H1 (cell line): ENCODE measurements around the gene PATE1. TPM values are rescaled to one million over a fixed set of nuclear protein-coding genes. Genes with fewer than 3 reads are reported as not detected.

Experiments
- CTCF ChIA-PET: fragments of 300-600 bp; sonication (Branson Sonifier 250); formaldehyde crosslinking; loops from one replicate; lab custom pipeline; 2021; ENCODE audit not compliant: partially characterized antibody; lab: Charles Lee
- POLR2A ChIA-PET: fragments of 300-600 bp; sonication (Branson Sonifier 250); formaldehyde crosslinking; loops from one replicate; lab custom pipeline; 2021; ENCODE audit warnings: inconsistent platforms; ENCODE audit not compliant: partially characterized antibody; lab: Charles Lee
- DNase-seq, 2 experiments: peaks; one replicate each; pipeline versions ENCODE4 v3.0.0 to v3.0.0-alpha.2; 2010 to 2022; ENCODE audit warnings: low spot score in 2 of 2, low read depth in 1 of 2, mixed read lengths in 1 of 2
- FAIRE-seq: peaks from 2 replicates; lab custom pipeline; 2011; peaks lifted over from hg19 to GRCh38; lab: Jason Lieb, UNC
- H2AFZ ChIP-seq: 2 replicates; pipeline ENCODE4 v1.8.1; 2012; ENCODE audit warnings: low read length, inconsistent platforms
- H2AK5ac ChIP-seq: 2 replicates; pipeline ENCODE4 v1.6.1; 2013; ENCODE audit warnings: low read depth, low read length
- H2BK120ac ChIP-seq: replicated peaks from 2 replicates; pipeline ENCODE3; 2013; ENCODE audit warnings: low read depth, low read length, inconsistent platforms
- H2BK12ac ChIP-seq: 2 replicates; pipeline ENCODE4 v1.6.1; 2013; ENCODE audit warnings: low read depth, low read length
- H2BK15ac ChIP-seq: 2 replicates; pipeline ENCODE4 v1.6.1; 2013; ENCODE audit warnings: low read length
- H2BK20ac ChIP-seq: 2 replicates; pipeline ENCODE4 v1.6.1; 2013; ENCODE audit warnings: low read length
- H2BK5ac ChIP-seq: 2 replicates; pipeline ENCODE4 v1.6.1; 2013; ENCODE audit warnings: low read depth, low read length
- H3K14ac ChIP-seq: 2 replicates; pipeline ENCODE4 v1.6.1; 2013; ENCODE audit warnings: inconsistent platforms; ENCODE audit not compliant: insufficient read length
- H3K18ac ChIP-seq: 2 replicates; pipeline ENCODE4 v1.6.1; 2013; ENCODE audit warnings: low read length; ENCODE audit errors: extremely low read depth
- H3K23ac ChIP-seq: 2 replicates; pipeline ENCODE4 v1.6.1; 2013; ENCODE audit warnings: inconsistent platforms; ENCODE audit not compliant: insufficient read length
- H3K23me2 ChIP-seq: 2 replicates; pipeline ENCODE4 v1.6.1; 2013; ENCODE audit warnings: low read depth, low read length
- H3K27ac ChIP-seq: 2 replicates; pipeline ENCODE4 v1.6.1; 2011; ENCODE audit warnings: low read depth, low read length, inconsistent platforms
- H3K27me3 ChIP-seq, 4 experiments: replicated peaks in 1 of 4; 1 replicate in 1 of 4; 2 replicates in 3 of 4; pipeline versions ENCODE4 v1.6.1 to v1.8.1; 2011 to 2013; ENCODE audit warnings: low read length in 3 of 4, mild to moderate bottlenecking in 3 of 4, inconsistent platforms in 2 of 4, mixed read lengths in 2 of 4, moderate library complexity in 1 of 4; ENCODE audit not compliant: control insufficient read depth in 3 of 4, insufficient read depth in 3 of 4; ENCODE audit errors: extremely low read depth in 1 of 4
- H3K36me3 ChIP-seq, 4 experiments: 2 replicates each; pipeline versions ENCODE4 v1.6.1 to v1.8.1; 2011 to 2013; ENCODE audit warnings: mild to moderate bottlenecking in 4 of 4, low read length in 3 of 4, moderate library complexity in 2 of 4, control low read depth in 1 of 4, inconsistent platforms in 1 of 4; ENCODE audit not compliant: insufficient read depth in 4 of 4, control insufficient read depth in 2 of 4
- H3K4ac ChIP-seq: replicated peaks from 2 replicates; pipeline ENCODE3; 2013; ENCODE audit warnings: low read length, low read depth, mixed read lengths, inconsistent platforms; ENCODE audit not compliant: insufficient read length
- H3K4me1 ChIP-seq, 4 experiments: replicated peaks in 1 of 4; 1 replicate in 1 of 4; 2 replicates in 3 of 4; pipeline versions ENCODE4 v1.6.1 to v1.8.1; 2011 to 2013; ENCODE audit warnings: low read length in 3 of 4, inconsistent platforms in 2 of 4, mixed read lengths in 1 of 4; ENCODE audit not compliant: insufficient read depth in 4 of 4, control insufficient read depth in 3 of 4
- H3K4me2 ChIP-seq, 2 experiments: 2 replicates each; pipeline versions ENCODE4 v1.6.1 to v1.8.1; 2011 to 2013; ENCODE audit warnings: low read depth in 2 of 2, low read length in 2 of 2, control low read depth in 1 of 2, inconsistent platforms in 1 of 2, mild to moderate bottlenecking in 1 of 2; ENCODE audit not compliant: insufficient read depth in 1 of 2
- H3K4me3 ChIP-seq, 4 experiments: fragments of 200-600, 300-600 bp in 1 of 4; sonication (generic), shearing (Covaris generic), sonication (Bioruptor Twin) in 1 of 4; 2 replicates each; pipeline versions ENCODE4 v1.5.1 to v1.8.1; 2011 to 2016; ENCODE audit warnings: low read length in 4 of 4, low read depth in 3 of 4, control low read depth in 2 of 4, inconsistent platforms in 2 of 4, mild to moderate bottlenecking in 2 of 4, mixed read lengths in 1 of 4, moderate library complexity in 1 of 4; ENCODE audit not compliant: insufficient read depth in 2 of 4; ENCODE audit errors: extremely low read depth in 1 of 4
- H3K56ac ChIP-seq: replicated peaks from 2 replicates; pipeline ENCODE3; 2013; ENCODE audit warnings: low read depth, mild to moderate bottlenecking, mixed read lengths, low read length, inconsistent platforms; ENCODE audit not compliant: insufficient read length
- H3K79me1 ChIP-seq: 2 replicates; pipeline ENCODE4 v1.6.1; 2013; ENCODE audit warnings: low read depth, low read length, control low read depth
- H3K79me2 ChIP-seq, 2 experiments: 2 replicates each; pipeline versions ENCODE4 v1.6.1 to v1.8.1; 2012 to 2013; ENCODE audit warnings: low read length in 2 of 2, mild to moderate bottlenecking in 2 of 2, inconsistent platforms in 1 of 2; ENCODE audit not compliant: insufficient read depth in 2 of 2, control insufficient read depth in 1 of 2
- H3K9ac ChIP-seq, 4 experiments: replicated peaks in 1 of 4; 1 replicate in 1 of 4; 2 replicates in 3 of 4; pipeline versions ENCODE4 v1.6.1 to v1.8.1; 2011 to 2013; ENCODE audit warnings: low read depth in 3 of 4, low read length in 3 of 4, control low read depth in 2 of 4, mild to moderate bottlenecking in 2 of 4, moderate library complexity in 2 of 4, inconsistent platforms in 1 of 4; ENCODE audit errors: extremely low read depth in 1 of 4
- H3K9me3 ChIP-seq, 2 experiments: 2 replicates each; pipeline versions ENCODE4 v1.6.1 to v1.8.1; 2012 to 2013; ENCODE audit warnings: mild to moderate bottlenecking in 2 of 2, moderate library complexity in 2 of 2, control low read depth in 1 of 2, inconsistent platforms in 1 of 2, low read depth in 1 of 2, low read length in 1 of 2, mixed read lengths in 1 of 2; ENCODE audit not compliant: insufficient read depth in 2 of 2
- H4K20me1 ChIP-seq, 2 experiments: replicated peaks in 1 of 2; 2 replicates each; pipeline versions ENCODE3 to v1.8.1; 2011 to 2013; ENCODE audit warnings: inconsistent platforms in 2 of 2, low read length in 2 of 2, mild to moderate bottlenecking in 1 of 2; ENCODE audit not compliant: insufficient read depth in 2 of 2, control insufficient read depth in 1 of 2
- H4K5ac ChIP-seq: 2 replicates; pipeline ENCODE4 v1.6.1; 2013; ENCODE audit warnings: low read length, low read depth, mixed read lengths, inconsistent platforms; ENCODE audit not compliant: insufficient read length
- H4K8ac ChIP-seq: 2 replicates; pipeline ENCODE4 v1.8.0; 2013; ENCODE audit warnings: mild to moderate bottlenecking, moderate library complexity, low read length, inconsistent platforms; ENCODE audit not compliant: insufficient read depth; ENCODE audit errors: extremely low read depth
- H4K91ac ChIP-seq: replicated peaks from 2 replicates; pipeline ENCODE3; 2013; ENCODE audit warnings: low read length, mixed read lengths, inconsistent platforms; ENCODE audit not compliant: insufficient read length
- WGBS, 2 experiments: shearing (Covaris generic) in 1 of 2; methylation state at CpG; one replicate each; pipeline versions ENCODE4 v1.1.6 to v1.1.7; 2013 to 2015; ENCODE audit warnings: low lambda C conversion rate in 2 of 2, mixed read lengths in 2 of 2, inconsistent platforms in 1 of 2, low coverage in 1 of 2, missing lambda C conversion rate in 1 of 2; ENCODE audit not compliant: insufficient replicate concordance in 2 of 2, insufficient coverage in 1 of 2, insufficient read length in 1 of 2; ENCODE audit errors: extremely low coverage in 1 of 2, missing lambda C conversion rate in 1 of 2; 5-methylcytosine and 5-hydroxymethylcytosine counted together
- polyA plus RNA-seq, 7 experiments: library from polyadenylated mRNA; depleted of rRNA in 3 of 7; stranded (reverse) in 5 of 7; unstranded in 2 of 7; fragments of >200 nt in 5 of 7; fragments of 200-250 nt in 2 of 7; gene quantifications; 1 replicate in 5 of 7; 2 replicates in 1 of 7; 4 replicates in 1 of 7; pipeline versions ENCODE4 v1.2.1 to v1.2.3, GENCODE V29; 2011 to 2013; ENCODE audit warnings: missing spikeins in 2 of 7, mixed read lengths in 2 of 7
- total RNA-seq: library from RNA; stranded (reverse); fragmentation: NEBNext Ultra II Directional; extraction: Animal tissue kit (Norgen Biotek cat#: 25700); gene quantifications from 2 replicates; pipeline ENCODE4 v1.2.1, GENCODE V29; 2021
- TF ChIP-seq, protein P1 (sequence below): IDR thresholded peaks from 2 replicates; pipeline ENCODE4 v1.6.1; 2011; ENCODE audit warnings: low read depth, mild to moderate bottlenecking, low read length; ENCODE audit not compliant: insufficient read depth

The PATE1 gene
- total and polyA plus RNA-seq, 2 of the 8 experiments (the other 6 are each of a cell fraction or from before 2014, with no cell fraction given), result not detected

DNA sequence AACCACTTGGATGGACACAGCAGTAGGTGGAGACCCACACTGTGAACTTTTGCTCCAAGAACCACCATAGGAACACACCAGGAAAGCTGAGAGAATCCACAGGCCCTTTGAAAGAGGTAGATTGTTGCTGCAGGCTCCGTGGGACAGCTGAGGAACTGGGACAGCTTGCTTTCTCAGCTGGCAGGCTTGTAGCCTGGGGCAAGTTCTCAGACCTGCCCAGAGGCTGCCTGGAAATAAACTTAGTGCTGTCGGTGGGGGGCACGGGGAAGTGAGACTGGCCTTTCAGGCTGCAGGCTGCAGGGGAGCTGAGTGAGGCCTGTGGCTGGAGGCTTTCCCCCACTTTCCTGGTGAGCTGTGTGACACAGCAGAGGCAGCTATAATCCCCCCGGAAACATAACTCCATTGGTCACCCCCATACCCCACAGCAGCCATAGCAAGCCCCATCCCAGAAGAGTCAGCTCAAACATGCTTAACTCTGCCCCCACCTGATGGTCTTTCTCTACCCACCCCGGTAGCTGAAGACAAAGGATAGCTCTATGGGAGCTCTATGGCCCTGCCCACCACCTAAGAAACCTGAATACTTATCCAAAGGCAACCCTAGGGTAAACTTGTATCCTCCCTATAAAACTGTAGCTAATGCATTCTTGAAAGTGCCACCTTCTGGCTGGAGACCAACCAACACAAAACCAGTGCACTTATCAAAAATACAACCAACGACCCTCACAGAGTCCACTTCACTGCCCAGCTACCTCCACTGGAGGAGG is 44.0 kb upstream of the PATE1 start:
- no peak overlapping the region for H2BK120ac ChIP-seq
- no peaks in the 10 kb centered on the region for H3K36me3 ChIP-seq
- H2BK12ac ChIP-seq, result no peak overlapping the region
- H3K14ac ChIP-seq, result no peak overlapping the region
- no peaks in the 10 kb centered on the region for H4K20me1 ChIP-seq
- H2BK20ac ChIP-seq, result no peak overlapping the region
- DNase-seq (no peak), FAIRE-seq (no peak)
- no peaks in the 10 kb centered on the region for H3K79me1 ChIP-seq
- ChIA-PET CTCF (interaction anchor here (0.6 to 2.3 kb wide), 11 partner anchors 12 to 356 kb away, joined by 3 to 8 read pairs (median 4); partner anchors contain the start of gene ACRV1), POLR2A (interaction anchor here (2.1 kb wide), 1 partner anchor 77 kb away, joined by 6 read pairs; the partner anchor contains the start of gene CHEK1)
- H3K9me3 ChIP-seq, result no peaks in the 10 kb centered on the region
- 80% methylated on average over 6 of the region's 6 CpGs; no CpG with 5 or more reads in 1 of the 2 experiments for WGBS, 2 experiments
- no peak overlapping the region for H3K56ac ChIP-seq
- no peaks in the 10 kb centered on the region for H3K23me2 ChIP-seq
- H3K27me3 ChIP-seq, result no peaks in the 10 kb centered on the region
- H4K8ac ChIP-seq, result no peak overlapping the region
- H3K27ac ChIP-seq, result no peak overlapping the region
- no peak overlapping the region for H3K23ac ChIP-seq
- no peak overlapping the region for H3K4ac ChIP-seq
- no peak overlapping the region for H2BK15ac ChIP-seq
- peaks cover 0 to 4% (median 0%) of the 10 kb centered on the region in 4 experiments; a peak in 4 of 7 replicates for H3K4me1 ChIP-seq
- H4K91ac ChIP-seq, result no peak overlapping the region
- no peak overlapping the region for H3K4me2 ChIP-seq
- H3K9ac ChIP-seq, result no peak overlapping the region
- no peak overlapping the region for H2BK5ac ChIP-seq
- no peak overlapping the region; the same call in 1 of the 2 replicates for H2AFZ ChIP-seq
- H3K4me3 ChIP-seq, result no peak overlapping the region
- H4K5ac ChIP-seq, result no peak overlapping the region
- no peaks in the 10 kb centered on the region for H3K79me2 ChIP-seq
- H3K18ac ChIP-seq, result no peak overlapping the region
- no peak overlapping the region for H2AK5ac ChIP-seq
- TF ChIP-seq, protein P1, sequence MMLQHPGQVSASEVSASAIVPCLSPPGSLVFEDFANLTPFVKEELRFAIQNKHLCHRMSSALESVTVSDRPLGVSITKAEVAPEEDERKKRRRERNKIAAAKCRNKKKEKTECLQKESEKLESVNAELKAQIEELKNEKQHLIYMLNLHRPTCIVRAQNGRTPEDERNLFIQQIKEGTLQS, result no peak
